Stimulated activated CD4-positive, alpha-beta T cell treated with anti-CD3 and anti-CD28 coated beads, Interleukin-2, amount 100 ng/mL, for 4 hours (primary cell): ENCODE data around the gene DNAJB12.
"Not testable (repeated sequence)": the region's sequence is repeated elsewhere in the genome, so short reads cannot be mapped to it uniquely, and the experiment has no call there.

Experiments used
- DNase-seq: peaks from one replicate; pipeline ENCODE4 v3.0.0-alpha.2; 2020; ENCODE audit warnings: low read depth

DNAJB12 gene

GRCh38 chr10:72330069-72330426 is 24.7 kb downstream of the DNAJB12 start:
- no peak for DNase-seq

- DNase-seq, result no peak
These were observed 25.2 kb downstream of the DNAJB12 start for GRCh38 chr10:72329290-72330068.

- no peak for DNase-seq
These were observed 25.9 kb downstream of the DNAJB12 start for GRCh38 chr10:72328829-72329204.

- no peak for DNase-seq
These were observed 26.5 kb downstream of the DNAJB12 start for GRCh38 chr10:72328045-72328828.

- DNase-seq, result peak; percentile 47
These were observed 27.8 kb downstream of the DNAJB12 start for GRCh38 chr10:72326665-72327603.

- DNase-seq, result not testable (repeated sequence)
These were observed 29.2 kb downstream of the DNAJB12 start for GRCh38 chr10:72325243-72326175.

- no peak for DNase-seq
These were observed 30.9 kb downstream of the DNAJB12 start for GRCh38 chr10:72323771-72324191.

- no peak for DNase-seq
These were observed 31.5 kb downstream of the DNAJB12 start for GRCh38 chr10:72323108-72323749.

GRCh38 chr10:72322280-72323058 is 32.2 kb downstream of the DNAJB12 start:
- DNase-seq, result peak; percentile 69

- DNase-seq, result no peak
These were observed 32.8 kb downstream of the DNAJB12 start for GRCh38 chr10:72322030-72322279.

GRCh38 chr10:72321248-72322029 is 33.3 kb downstream of the DNAJB12 start:
- DNase-seq, result no peak

- DNase-seq, result peak; percentile 61
These were observed 34.0 kb downstream of the DNAJB12 start for GRCh38 chr10:72320676-72321247.

- peak; percentile 81 for DNase-seq
These were observed 35.1 kb downstream of the DNAJB12 start for GRCh38 chr10:72319416-72320254.

GRCh38 chr10:72318418-72319262 is 36.1 kb downstream of the DNAJB12 start:
- DNase-seq, result no peak

- DNase-seq, result no peak
These were observed 37.8 kb downstream of the DNAJB12 start for GRCh38 chr10:72316748-72317435.

GRCh38 chr10:72316386-72316700 is 38.4 kb downstream of the DNAJB12 start:
- no peak for DNase-seq
